Stimulated activated CD8-positive, alpha-beta memory T cell treated with anti-CD3 and anti-CD28 coated beads, Interleukin-12 subunit alpha, Interleukin-12 subunit beta, amount 100 ng/mL, for 4 hours (primary cell): Measurements from ENCODE around the gene CLCN2.
"Not testable (repeated sequence)": the region's sequence is repeated elsewhere in the genome, so short reads cannot be mapped to it uniquely, and the experiment has no call there.

Source experiments
- DNase-seq: peaks from one replicate; pipeline ENCODE4 v3.0.0-alpha.2; 2020; ENCODE audit warnings: low read depth

The CLCN2 gene

DNA sequence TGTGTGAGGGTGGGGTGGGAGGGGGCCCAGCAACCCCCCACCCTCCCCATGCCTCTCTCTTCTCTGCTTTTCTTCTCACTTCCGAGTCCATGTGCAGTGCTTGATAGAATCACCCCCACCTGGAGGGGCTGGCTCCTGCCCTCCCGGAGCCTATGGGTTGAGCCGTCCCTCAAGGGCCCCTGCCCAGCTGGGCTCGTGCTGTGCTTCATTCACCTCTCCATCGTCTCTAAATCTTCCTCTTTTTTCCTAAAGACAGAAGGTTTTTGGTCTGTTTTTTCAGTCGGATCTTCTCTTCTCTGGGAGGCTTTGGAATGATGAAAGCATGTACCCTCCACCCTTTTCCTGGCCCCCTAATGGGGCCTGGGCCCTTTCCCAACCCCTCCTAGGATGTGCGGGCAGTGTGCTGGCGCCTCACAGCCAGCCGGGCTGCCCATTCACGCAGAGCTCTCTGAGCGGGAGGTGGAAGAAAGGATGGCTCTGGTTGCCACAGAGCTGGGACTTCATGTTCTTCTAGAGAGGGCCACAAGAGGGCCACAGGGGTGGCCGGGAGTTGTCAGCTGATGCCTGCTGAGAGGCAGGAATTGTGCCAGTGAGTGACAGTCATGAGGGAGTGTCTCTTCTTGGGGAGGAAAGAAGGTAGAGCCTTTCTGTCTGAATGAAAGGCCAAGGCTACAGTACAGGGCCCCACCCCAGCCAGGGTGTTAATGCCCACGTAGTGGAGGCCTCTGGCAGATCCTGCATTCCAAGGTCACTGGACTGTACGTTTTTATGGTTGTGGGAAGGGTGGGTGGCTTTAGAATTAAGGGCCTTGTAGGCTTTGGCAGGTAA lies 15.9 kb downstream of the CLCN2 start:
- DNase-seq = no peak

DNA sequence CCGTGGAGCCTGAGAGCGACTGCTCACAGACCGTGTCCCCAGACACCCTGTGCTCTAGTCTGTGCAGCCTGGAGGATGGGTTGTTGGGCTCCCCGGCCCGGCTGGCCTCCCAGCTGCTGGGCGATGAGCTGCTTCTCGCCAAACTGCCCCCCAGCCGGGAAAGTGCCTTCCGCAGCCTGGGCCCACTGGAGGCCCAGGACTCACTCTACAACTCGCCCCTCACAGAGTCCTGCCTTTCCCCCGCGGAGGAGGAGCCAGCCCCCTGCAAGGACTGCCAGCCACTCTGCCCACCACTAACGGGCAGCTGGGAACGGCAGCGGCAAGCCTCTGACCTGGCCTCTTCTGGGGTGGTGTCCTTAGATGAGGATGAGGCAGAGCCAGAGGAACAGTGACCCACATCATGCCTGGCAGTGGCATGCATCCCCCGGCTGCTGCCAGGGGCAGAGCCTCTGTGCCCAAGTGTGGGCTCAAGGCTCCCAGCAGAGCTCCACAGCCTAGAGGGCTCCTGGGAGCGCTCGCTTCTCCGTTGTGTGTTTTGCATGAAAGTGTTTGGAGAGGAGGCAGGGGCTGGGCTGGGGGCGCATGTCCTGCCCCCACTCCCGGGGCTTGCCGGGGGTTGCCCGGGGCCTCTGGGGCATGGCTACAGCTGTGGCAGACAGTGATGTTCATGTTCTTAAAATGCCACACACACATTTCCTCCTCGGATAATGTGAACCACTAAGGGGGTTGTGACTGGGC lies 16.7 kb downstream of the CLCN2 start:
- DNase-seq = no peak

GRCh38 chr3:184343200-184343876 lies 18.1 kb downstream of the CLCN2 start:
- DNase-seq = no peak

DNA sequence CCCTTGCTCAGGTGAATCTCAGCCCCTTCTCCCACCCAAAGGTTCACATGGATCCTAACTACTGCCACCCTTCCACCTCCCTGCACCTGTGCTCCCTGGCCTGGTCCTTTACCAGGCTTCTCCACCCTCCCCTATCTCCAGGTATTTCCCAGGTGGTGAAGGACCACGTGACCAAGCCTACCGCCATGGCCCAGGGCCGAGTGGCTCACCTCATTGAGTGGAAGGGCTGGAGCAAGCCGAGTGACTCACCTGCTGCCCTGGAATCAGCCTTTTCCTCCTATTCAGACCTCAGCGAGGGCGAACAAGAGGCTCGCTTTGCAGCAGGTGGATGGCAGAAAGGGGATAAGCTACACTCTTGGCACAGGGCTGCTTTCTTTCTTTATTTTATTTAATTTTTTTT lies 19.5 kb downstream of the CLCN2 start:
- no peak for DNase-seq

DNA sequence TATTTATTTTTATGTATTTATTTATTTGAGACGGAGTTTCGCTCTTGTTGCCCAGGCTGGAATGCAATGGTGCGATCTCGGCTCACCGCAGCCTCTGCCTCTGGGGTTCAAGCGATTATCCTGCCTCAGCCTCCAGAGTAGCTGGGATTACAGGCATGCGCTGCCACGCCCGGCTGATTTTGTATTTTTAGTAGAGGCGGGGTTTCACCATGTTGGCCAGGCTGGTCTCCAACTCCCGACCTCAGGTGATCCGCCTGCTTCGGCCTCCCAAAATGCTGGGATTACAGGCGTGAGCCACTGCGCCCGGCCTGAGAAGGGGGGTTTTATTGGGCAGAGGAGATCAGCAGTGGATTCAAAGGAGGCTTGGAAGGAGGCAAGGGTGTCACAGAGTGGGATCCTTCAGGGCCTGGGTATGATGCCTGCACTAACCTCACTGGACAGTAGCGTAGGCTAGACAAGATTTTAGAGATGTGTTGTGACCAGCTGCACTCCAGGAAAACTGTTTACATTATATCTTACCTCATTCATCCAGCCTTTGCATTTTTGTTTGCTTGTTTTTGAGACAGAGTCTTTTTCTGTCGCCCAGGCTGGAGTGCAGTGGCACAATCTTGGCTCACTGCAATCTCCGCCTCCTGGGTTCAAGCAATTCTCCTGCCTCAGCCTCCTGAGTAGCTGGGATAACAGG lies 21.8 kb downstream of the CLCN2 start:
- not testable (repeated sequence) for DNase-seq

- no peak for DNase-seq
Measured at GRCh38 chr3:184339001-184339400, 22.4 kb downstream of the CLCN2 start.

DNA sequence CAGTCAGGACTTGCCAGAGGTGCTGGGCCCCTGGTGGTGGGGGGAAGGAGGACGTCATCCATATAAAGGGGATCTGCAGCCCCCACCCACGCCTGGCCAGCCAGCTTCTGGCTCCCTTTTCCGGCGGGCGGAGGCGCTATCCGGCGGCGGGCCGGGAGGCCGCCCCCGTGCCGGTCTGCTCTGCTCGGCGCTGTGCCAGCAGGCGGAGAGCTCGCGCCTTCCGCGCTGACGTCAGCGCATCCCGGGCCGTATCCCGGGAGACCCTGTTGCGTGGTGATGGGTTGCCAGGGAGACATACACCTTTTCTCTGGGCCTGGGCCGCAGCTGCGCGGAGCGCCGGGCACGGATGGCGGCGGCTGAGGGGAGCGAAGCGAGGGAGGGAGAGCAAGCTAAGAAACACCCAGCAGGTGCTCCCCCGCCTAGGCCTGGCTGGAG lies 22.9 kb downstream of the CLCN2 start:
- no peak for DNase-seq

DNA sequence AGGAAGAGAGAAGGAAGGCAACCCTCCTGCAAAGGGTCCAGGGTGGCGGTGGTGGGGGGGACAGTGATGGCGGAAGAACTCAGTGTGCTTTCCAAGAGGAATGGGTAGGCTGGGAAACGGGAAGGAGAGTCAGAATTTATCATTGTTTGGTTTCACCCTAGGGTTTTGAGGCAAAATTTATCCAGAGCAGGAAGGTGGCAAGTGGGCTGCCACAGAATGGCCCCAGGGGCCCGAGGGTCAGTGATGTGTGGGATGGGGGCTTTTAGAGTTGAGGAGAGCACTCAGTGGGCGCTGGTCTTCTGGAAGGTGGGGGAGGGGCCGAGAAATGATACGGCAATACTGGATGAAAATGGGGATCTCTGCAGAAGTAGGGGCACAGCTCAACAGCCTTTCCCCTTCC lies 23.4 kb downstream of the CLCN2 start:
- no peak for DNase-seq

DNA sequence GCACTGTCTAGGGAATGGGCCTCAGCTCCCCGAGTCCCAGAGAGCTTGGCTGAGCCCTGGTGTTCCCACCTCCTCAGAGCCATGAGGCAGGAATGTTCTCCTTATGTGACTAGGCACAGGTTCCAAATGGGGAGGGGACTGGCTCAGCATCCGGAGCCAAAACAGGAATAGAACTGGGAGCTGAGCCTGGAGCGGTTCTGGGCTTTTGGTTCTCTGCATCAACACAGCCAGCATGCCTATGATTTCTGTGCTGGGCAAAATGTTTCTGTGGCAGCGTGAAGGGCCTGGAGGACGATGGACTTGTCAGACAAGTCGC lies 24.0 kb downstream of the CLCN2 start, which contains the start of gene FAM131A:
Gene FAM131A (plus strand): TSS at position 202 of the 316 bp plus-strand sequence. CDS start 31 bp downstream, at position 233.
- DNase-seq = no peak

GRCh38 chr3:184336547-184337398 lies 24.6 kb downstream of the CLCN2 start:
- DNase-seq = no peak

DNA sequence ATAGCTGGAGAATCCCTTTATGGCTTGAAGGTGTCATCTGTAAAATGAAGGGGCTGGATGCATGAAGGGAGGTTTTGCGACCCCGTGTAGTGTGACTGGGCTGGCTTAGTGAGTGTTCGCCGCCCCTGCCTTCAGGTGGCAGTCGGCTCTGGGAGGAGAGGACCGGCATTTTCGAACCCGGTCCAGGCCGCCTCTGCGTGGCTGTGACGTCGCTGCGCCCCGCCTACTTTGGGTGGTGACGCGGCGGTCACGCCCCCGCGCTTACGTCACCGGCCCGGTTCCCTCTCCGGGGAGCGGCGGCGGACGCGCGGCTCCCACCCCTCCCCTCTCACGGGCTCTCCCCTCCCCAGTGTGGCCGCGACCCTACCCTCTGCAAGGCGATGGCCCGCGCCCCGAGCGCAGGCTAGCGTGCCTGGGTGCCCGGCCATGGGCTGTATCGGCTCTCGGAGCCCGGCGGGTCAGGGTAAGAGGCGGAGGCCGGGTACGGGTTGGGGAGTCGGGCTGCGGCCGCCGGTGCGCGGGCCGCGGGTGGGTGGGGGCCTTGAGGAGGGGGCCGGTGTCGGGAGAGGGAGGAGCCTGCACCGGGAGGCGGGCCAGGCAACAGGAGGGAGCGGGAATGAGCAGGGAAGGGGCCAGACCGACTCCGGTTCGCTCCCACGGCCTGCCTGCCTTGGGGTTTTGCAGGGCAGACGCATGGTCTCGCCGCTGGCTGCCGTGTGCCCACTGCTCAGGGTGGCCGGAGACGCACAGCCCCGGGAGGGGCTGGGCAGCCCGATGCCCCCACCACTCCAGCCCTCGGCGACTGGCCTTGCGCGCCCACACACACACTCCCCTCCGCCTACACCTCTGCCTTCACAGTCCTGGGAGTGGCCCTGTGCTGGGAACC lies 25.5 kb downstream of the CLCN2 start:
- peak; percentile 77 for DNase-seq

DNA sequence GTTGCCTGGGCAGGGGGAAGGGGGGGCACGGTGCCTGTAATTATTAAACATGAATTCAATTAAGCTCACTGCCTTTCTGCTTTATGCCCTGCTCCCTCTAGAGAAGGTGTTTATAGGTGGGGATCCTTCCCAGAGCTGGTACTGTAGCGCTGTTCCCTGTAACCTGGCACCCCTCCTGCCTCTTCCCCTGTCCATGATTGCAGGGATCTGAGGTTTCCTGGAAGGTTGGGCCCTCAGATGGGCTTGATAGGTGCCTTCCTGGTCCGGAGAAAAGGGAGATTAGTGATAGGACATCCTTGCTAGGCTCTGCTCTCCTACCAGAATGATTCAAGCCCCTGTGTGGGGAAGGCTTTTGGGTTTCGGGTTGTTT lies 26.1 kb downstream of the CLCN2 start:
- DNase-seq = no peak

DNA sequence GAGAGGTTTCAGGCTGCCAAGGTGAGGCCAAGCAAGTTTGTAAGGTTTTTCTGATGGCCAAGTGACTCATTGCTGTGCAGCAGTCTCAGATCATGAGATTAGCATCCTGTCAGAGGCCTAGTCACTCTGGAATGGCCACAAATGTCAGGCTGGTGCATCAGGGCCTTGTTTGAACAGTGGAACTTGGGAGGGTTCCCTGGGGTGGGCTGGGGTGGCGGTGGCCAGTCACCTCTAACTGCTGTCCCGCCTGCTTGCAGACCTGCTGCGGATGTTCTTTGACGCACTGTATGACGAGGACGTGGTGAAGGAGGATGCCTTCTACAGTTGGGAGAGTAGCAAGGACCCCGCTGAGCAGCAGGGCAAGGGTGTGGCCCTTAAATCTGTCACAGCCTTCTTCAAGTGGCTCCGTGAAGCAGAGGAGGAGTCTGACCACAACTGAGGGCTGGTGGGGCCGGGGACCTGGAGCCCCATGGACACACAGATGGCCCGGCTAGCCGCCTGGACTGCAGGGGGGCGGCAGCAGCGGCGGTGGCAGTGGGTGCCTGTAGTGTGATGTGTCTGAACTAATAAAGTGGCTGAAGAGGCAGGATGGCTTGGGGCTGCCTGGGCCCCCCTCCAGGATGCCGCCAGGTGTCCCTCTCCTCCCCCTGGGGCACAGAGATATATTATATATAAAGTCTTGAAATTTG lies 26.8 kb downstream of the CLCN2 start:
- no peak for DNase-seq

DNA sequence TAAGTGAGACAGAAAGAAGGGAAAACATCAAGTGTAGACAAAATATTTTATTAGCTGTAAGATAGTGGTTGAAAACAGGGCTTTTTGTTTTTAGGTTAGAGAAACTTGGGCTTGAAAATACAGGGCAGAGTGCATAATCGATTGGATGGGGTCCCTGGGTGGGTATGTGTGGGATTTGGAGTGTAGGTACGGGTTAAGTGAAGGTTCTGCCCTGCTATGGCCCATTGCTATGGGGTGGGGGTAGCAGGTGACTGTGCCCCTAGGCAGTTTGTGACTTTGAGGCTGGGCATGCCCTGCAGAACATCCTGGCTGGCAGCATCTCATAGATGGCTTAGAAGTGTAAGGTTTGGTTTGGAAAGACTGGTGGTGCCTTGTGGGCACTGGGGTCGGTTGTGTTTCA lies 27.7 kb downstream of the CLCN2 start:
- DNase-seq = no peak

- DNase-seq = no peak
Measured at GRCh38 chr3:184333190-184333589, 28.2 kb downstream of the CLCN2 start.

DNA sequence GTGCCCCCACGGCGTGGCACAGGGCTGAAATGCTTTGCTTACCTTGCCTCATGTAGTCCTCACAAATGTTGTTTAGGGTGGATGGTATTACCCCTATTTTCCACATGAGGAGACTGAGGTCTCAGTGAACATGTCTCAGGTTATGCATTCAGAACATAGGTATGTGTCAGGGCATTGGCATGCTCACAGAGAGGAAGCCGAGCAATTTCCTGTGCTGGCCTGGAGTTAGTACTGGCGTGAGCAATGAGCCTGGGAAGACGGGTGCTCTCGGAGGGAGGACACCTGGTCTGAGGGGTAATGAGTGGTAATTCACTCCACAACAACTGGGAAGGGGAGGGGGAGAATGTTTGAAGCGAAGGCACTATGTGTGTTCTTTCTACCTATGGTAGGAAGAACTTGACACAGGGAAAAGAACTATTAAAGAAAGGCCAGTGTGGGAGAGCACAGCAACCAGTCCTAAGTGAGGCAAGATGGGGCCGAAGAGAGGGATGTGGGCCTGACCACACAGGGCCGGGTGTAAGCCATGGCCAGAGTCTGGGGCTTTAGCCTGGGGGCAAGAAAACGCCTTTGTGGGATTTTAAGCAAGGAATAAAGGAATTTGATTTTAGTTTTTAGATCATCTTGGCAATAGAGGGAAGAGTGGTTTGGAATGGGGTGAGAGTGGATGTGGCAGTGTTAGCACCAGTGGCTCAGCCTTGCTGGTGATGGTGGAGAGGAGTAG lies 28.9 kb downstream of the CLCN2 start:
- no peak for DNase-seq

- DNase-seq = no peak
Measured at GRCh38 chr3:184328516-184328915, 32.9 kb downstream of the CLCN2 start.

GRCh38 chr3:184327171-184327570 lies 34.2 kb downstream of the CLCN2 start:
- no peak for DNase-seq

- DNase-seq = no peak
Measured at GRCh38 chr3:184325715-184326369, 35.6 kb downstream of the CLCN2 start.
